SK-N-MC (cell line): ENCODE results near the gene KDM6B.

ENCODE experiments used
- DNase-seq: peaks from one replicate; pipeline ENCODE4 v3.0.0-alpha.2; 2011; ENCODE audit warnings: low read depth, low spot score
- H3K27ac ChIP-seq: fragments of 200-600 bp; sonication (generic); 2 replicates; pipeline ENCODE4 v1.5.1; 2016; ENCODE audit warnings: mixed run types
- H3K36me3 ChIP-seq: fragments of 200-600 bp; sonication (generic); 2 replicates; pipeline ENCODE4 v1.6.1; 2017; ENCODE audit warnings: antibody characterized with exemption, low read length, mixed read lengths; ENCODE audit not compliant: insufficient read depth
- H3K4me3 ChIP-seq: fragments of 200-600 bp; sonication (generic); 2 replicates; pipeline ENCODE4 v1.5.1; 2016
- H3K9ac ChIP-seq: fragments of 200-600 bp; sonication (generic); 2 replicates; pipeline ENCODE4 v1.8.0; 2017; ENCODE audit warnings: mixed run types, mixed read lengths; ENCODE audit not compliant: insufficient read length
- H3K9me3 ChIP-seq: fragments of 200-600 bp; sonication (generic); 2 replicates; pipeline ENCODE4 v1.6.1; 2017; ENCODE audit warnings: low read depth, mild to moderate bottlenecking, antibody characterized with exemption, low read length, moderate library complexity, mixed read lengths
- EZH2 ChIP-seq: fragments of 200-600 bp; sonication (generic); IDR thresholded peaks from one replicate; pipeline ENCODE4 v1.6.1; 2017; ENCODE audit warnings: antibody characterized with exemption
- FOXP2 ChIP-seq: optimal IDR thresholded peaks from 2 replicates; pipeline ENCODE3; 2011; ENCODE audit warnings: mild to moderate bottlenecking, moderate library complexity; ENCODE audit not compliant: insufficient read depth; ENCODE audit errors: extremely low read length, control extremely low read depth
- POLR2AphosphoS5 ChIP-seq: IDR thresholded peaks from 2 replicates; pipeline ENCODE4 v1.6.1; 2012; ENCODE audit warnings: mild to moderate bottlenecking, low read depth, low read length, borderline replicate concordance

The KDM6B gene, protein sequence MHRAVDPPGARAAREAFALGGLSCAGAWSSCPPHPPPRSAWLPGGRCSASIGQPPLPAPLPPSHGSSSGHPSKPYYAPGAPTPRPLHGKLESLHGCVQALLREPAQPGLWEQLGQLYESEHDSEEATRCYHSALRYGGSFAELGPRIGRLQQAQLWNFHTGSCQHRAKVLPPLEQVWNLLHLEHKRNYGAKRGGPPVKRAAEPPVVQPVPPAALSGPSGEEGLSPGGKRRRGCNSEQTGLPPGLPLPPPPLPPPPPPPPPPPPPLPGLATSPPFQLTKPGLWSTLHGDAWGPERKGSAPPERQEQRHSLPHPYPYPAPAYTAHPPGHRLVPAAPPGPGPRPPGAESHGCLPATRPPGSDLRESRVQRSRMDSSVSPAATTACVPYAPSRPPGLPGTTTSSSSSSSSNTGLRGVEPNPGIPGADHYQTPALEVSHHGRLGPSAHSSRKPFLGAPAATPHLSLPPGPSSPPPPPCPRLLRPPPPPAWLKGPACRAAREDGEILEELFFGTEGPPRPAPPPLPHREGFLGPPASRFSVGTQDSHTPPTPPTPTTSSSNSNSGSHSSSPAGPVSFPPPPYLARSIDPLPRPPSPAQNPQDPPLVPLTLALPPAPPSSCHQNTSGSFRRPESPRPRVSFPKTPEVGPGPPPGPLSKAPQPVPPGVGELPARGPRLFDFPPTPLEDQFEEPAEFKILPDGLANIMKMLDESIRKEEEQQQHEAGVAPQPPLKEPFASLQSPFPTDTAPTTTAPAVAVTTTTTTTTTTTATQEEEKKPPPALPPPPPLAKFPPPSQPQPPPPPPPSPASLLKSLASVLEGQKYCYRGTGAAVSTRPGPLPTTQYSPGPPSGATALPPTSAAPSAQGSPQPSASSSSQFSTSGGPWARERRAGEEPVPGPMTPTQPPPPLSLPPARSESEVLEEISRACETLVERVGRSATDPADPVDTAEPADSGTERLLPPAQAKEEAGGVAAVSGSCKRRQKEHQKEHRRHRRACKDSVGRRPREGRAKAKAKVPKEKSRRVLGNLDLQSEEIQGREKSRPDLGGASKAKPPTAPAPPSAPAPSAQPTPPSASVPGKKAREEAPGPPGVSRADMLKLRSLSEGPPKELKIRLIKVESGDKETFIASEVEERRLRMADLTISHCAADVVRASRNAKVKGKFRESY (N-terminal part only)

DNA sequence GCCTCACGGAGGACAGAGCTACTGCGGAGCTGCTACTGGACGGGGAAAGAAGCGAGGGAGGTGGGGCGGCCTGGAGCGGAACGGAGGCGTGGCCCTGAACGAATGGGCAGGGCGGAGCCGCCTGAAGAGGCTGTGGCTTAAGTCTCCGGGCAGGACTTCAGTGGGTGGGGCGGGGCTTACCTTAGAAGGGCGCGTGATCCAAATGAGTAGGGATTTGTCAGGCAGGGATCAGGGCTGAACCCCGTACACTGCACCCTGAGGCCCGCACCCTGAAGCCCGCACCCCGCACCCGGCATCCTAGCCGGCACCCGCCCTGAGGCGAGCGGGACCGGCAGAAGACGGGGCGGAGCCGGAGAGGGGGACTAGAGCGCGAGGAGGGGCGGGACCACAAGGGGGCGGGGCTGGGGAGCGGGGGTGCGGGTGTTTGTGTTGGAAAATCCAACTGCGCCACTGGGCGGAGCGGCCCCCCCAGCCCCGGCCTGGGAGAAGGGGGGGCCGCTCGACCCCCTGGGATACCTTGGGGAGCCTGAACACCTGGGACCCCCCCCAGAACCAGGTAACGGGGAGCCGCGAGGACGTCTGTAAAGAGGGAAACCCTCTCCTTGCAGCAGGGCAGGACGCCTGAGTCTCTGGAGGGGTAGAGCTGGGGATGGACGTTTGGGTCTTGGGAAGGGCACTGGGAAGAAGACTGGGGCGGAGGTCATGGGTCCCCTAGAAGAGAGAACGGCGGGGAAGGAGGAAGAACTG is at the start of gene KDM6B:
Gene KDM6B (plus strand): TSS at position 423 of the 747 bp plus-strand sequence. CDS start 11,338 bp downstream, outside the sequence.
- H3K36me3 ChIP-seq: no peaks in the 10 kb centered on the region
- peak within 1 kb of the TSS; percentile 78; the same call in 1 of the 2 replicates for H3K27ac ChIP-seq
- DNase-seq: no peak
- TF ChIP-seq EZH2: no peak
- H3K9me3 ChIP-seq: no peaks in the 10 kb centered on the region
- H3K4me3 ChIP-seq: peak within 1 kb of the TSS; percentile 82
- H3K9ac ChIP-seq: peak within 1 kb of the TSS; percentile 3

DNA sequence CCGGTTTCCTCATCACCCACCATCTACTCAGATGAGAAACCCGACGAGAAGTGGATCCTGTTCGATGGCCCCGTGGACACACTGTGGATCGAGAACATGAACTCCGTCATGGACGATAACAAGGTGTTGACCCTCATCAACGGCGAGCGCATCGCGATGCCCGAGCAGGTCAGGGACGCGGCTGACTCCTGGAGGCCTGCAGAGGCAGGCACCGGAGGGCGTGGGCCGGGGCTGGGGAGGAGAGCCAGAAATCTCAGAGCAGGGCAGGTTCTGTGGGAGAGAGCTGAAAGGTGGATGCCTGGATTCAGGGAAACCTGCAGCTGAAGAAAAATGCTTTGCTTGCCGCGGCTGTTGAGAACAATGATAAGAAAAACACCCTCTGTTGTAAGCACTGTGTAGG is 47.2 kb upstream of the KDM6B start:
- no peak overlapping the region for H3K27ac ChIP-seq
- H3K4me3 ChIP-seq: no peak overlapping the region
- no peak for TF ChIP-seq FOXP2
- no peak for TF ChIP-seq POLR2AphosphoS5
- no peak for TF ChIP-seq EZH2
- H3K9ac ChIP-seq: no peak overlapping the region
- H3K9me3 ChIP-seq: no peaks in the 10 kb centered on the region
- H3K36me3 ChIP-seq: no peaks in the 10 kb centered on the region
- DNase-seq: no peak

DNA sequence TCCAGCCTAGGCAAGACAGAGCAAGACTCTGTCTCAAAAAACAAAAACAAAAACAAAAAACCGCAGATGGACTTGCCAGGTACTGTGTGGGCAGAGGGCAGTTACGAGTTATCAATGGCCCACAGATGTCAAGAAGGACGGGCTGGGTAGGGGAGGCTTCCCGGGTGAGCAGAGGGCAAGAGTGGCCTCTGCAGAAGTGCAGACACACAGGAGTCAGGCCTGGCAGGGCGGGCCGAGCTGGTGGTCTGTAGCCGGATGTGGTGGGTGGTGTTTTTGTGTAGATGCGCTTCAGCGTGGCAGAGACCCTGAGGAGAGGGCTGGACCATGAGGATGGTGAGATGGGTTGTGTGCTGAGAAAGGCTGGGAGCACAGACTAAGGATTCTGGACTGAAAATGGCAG is 44.9 kb upstream of the KDM6B start:
- TF ChIP-seq POLR2AphosphoS5 (no peak), FOXP2 (no peak), EZH2 (no peak)
- Histone ChIP-seq H3K36me3 (no peaks in the 10 kb centered on the region), H3K9ac (no peak overlapping the region), H3K9me3 (no peaks in the 10 kb centered on the region), H3K4me3 (no peak overlapping the region), H3K27ac (no peak overlapping the region)
- no peak for DNase-seq

DNA sequence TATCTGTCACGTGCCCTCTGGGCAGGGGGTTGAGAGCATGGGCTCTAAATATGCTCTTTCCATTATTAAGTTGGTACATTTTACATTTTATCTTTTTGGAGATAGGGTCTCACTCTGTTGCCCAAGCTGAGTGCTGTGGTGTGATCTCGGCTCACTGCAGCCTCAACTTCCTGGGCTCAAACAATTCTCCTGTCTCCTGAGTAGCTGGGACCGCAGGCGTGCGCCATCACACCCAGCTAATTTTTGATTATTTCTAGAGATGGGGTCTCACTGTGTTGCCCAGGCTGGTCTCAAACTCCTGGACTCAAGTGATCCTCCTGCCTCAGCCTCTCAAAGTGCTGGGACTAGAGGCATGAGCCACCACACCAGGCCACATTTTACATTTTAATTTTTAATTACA is 43.9 kb upstream of the KDM6B start:
- Histone ChIP-seq H3K36me3 (no peaks in the 10 kb centered on the region), H3K27ac (no peak overlapping the region), H3K4me3 (no peak overlapping the region), H3K9ac (no peak overlapping the region), H3K9me3 (no peaks in the 10 kb centered on the region)
- TF ChIP-seq FOXP2: no peak
- TF ChIP-seq POLR2AphosphoS5: no peak
- no peak for TF ChIP-seq EZH2
- no peak for DNase-seq

DNA sequence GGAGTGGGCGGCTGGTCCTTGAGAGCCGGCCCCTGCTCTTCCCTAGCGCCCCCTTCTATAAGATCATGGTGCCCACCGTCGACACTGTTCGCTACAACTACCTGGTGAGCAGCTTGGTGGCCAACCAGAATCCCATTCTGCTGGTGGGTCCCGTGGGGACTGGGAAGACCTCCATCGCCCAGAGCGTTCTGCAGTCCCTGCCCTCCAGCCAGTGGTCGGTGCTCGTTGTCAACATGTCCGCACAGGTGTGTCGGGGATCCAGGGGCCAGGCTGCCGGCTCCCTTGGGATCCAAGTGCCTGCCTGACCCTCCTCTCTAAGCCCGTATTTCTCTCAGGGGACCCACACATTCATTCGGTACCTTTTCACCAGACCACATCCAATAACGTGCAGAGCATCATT is 41.4 kb upstream of the KDM6B start:
- no peaks in the 10 kb centered on the region for H3K9me3 ChIP-seq
- TF ChIP-seq EZH2 (no peak), FOXP2 (no peak), POLR2AphosphoS5 (no peak)
- no peak for DNase-seq
- no peaks in the 10 kb centered on the region for H3K36me3 ChIP-seq
- no peak overlapping the region for H3K27ac ChIP-seq
- H3K4me3 ChIP-seq: no peak overlapping the region
- no peak overlapping the region for H3K9ac ChIP-seq

DNA sequence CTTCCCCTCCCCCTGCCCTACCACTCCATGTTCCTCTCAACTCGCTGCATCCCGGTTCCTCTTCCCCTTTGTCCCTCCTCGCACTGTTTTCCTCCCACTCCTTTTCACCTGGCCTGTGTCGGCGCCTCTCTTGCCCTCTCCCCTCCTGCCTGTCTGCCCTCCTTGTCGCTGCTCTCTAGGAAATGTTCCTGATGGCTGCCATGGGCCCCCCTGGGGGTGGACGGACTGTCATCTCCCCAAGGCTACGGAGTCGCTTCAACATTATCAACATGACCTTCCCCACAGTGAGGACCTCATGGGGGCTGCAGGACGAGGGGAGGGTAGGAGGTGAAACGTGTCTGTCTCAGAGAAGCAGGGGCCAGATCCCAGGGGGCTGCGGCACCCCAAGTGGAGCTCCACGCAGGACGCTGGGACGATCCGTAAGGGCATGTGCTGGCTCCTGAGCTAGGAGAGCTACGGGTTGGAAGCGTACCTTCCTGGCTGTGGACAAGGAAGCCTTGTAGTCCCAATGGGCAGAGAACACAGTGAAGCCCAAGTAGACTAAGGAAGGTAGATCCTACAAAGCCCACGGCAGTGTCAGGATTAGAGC is 39.8 kb upstream of the KDM6B start:
- Histone ChIP-seq H3K36me3 (no peaks in the 10 kb centered on the region), H3K9me3 (no peaks in the 10 kb centered on the region), H3K4me3 (no peak overlapping the region), H3K9ac (no peak overlapping the region), H3K27ac (no peak overlapping the region)
- DNase-seq: no peak
- no peak for TF ChIP-seq FOXP2
- no peak for TF ChIP-seq POLR2AphosphoS5
- TF ChIP-seq EZH2: no peak

DNA sequence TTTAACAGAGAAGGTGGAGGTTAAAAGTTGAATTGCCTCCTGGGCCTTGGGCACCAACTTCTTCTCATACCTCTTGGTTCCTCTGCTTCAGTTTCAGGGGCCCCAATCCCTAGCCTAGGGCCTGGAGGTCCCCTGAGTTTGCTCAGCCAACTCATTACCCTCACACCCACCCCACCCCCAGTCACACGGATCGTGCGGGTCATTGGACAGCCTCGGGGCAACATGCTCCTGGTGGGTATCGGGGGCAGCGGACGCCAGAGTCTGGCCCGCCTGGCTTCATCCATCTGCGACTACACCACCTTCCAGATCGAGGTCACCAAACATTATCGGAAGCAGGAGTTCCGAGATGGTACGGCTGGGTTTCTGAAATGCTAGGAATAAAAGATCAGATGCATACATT is 36.0 kb upstream of the KDM6B start:
- DNase-seq: no peak
- H3K4me3 ChIP-seq: no peak overlapping the region
- TF ChIP-seq EZH2 (no peak), FOXP2 (no peak), POLR2AphosphoS5 (no peak)
- H3K36me3 ChIP-seq: no peaks in the 10 kb centered on the region
- H3K9ac ChIP-seq: no peak overlapping the region
- no peak overlapping the region for H3K27ac ChIP-seq
- no peaks in the 10 kb centered on the region for H3K9me3 ChIP-seq

DNA sequence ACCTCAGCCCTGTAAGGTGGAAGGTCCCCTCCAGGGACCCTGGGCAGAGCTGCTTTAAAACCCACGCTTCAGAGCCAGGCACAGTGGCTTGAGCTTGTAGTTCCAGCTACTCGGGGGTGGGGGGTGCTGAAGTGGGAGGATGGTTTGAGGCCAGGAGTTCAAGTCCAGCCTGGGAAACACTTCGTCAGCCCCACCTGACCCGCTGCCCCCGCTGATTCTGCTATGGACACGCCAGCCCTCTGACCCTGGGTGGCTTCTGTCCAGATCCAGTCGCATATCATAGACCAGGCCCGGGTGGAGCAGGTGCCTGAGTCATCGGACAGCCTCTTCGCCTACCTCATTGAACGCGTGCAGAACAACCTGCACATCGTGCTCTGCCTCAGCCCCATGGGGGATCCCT is 35.2 kb upstream of the KDM6B start:
- H3K9me3 ChIP-seq: no peaks in the 10 kb centered on the region
- TF ChIP-seq FOXP2 (no peak), EZH2 (no peak), POLR2AphosphoS5 (no peak)

More for the DNA sequence above, 35.2 kb upstream of the KDM6B start:
- H3K4me3 ChIP-seq: no peak overlapping the region
- H3K27ac ChIP-seq: no peak overlapping the region
- H3K9ac ChIP-seq: no peak overlapping the region
- no peaks in the 10 kb centered on the region for H3K36me3 ChIP-seq
- no peak for DNase-seq
